Glutamatergic neuron (in vitro differentiated cells): ENCODE data around the gene RGP1. TPM values are rescaled to one million over a fixed set of nuclear protein-coding genes. Genes with fewer than 3 reads are reported as not detected.

Experiments
- DNase-seq: peaks from one replicate; pipeline ENCODE4 v3.0.0; 2022
- H3K27ac Mint-ChIP-seq: one replicate; pipeline ENCODE4 v1.8.0; 2020; ENCODE audit warnings: mild to moderate bottlenecking, mixed read lengths, inconsistent platforms; ENCODE audit not compliant: unreplicated experiment
- H3K27me3 Mint-ChIP-seq: one replicate; pipeline ENCODE4 v1.8.0; 2020; ENCODE audit warnings: mild to moderate bottlenecking, moderate library complexity, mixed read lengths, inconsistent platforms; ENCODE audit not compliant: unreplicated experiment
- H3K36me3 Mint-ChIP-seq: one replicate; pipeline ENCODE4 v1.8.0; 2020; ENCODE audit warnings: mild to moderate bottlenecking, mixed read lengths, inconsistent platforms; ENCODE audit not compliant: unreplicated experiment
- H3K4me1 Mint-ChIP-seq: one replicate; pipeline ENCODE4 v1.8.0; 2020; ENCODE audit warnings: mild to moderate bottlenecking, low read depth, mixed read lengths, inconsistent platforms; ENCODE audit not compliant: unreplicated experiment
- H3K4me3 Mint-ChIP-seq: one replicate; pipeline ENCODE4 v1.8.0; 2020; ENCODE audit warnings: mild to moderate bottlenecking, mixed read lengths, inconsistent platforms; ENCODE audit not compliant: unreplicated experiment
- H3K9me3 Mint-ChIP-seq: one replicate; pipeline ENCODE4 v1.8.0; 2020; ENCODE audit warnings: mild to moderate bottlenecking, moderate library complexity, mixed read lengths, inconsistent platforms; ENCODE audit not compliant: unreplicated experiment
- total RNA-seq: library from RNA; stranded (reverse); fragmentation: NEBNext Ultra II Directional; extraction: Animal tissue kit (Norgen Biotek cat#: 25700); gene quantifications from one replicate; pipeline ENCODE4 v1.2.1, GENCODE V29; 2021; ENCODE audit not compliant: unreplicated experiment
- TF ChIP-seq, protein P1 (sequence below): fragments of 200-600 bp; sonication (generic); IDR thresholded peaks from one replicate; pipeline ENCODE4 v1.5.0; 2021; ENCODE audit not compliant: partially characterized antibody, unreplicated experiment

Gene RGP1
- total RNA-seq, 1 donor from 2014 or later: 44.0 TPM

GRCh38 chr9:35710818-35711500 is 38.1 kb upstream of the RGP1 start:
- Mint-ChIP-seq H3K36me3 (peaks cover 12% of the 10 kb centered on the region), H3K9me3 (no peaks in the 10 kb centered on the region), H3K4me1 (no peaks in the 10 kb centered on the region), H3K4me3 (no peak overlapping the region), H3K27ac (no peak overlapping the region), H3K27me3 (peaks cover 4% of the 10 kb centered on the region)
- no peak for DNase-seq
- TF ChIP-seq, protein P1, sequence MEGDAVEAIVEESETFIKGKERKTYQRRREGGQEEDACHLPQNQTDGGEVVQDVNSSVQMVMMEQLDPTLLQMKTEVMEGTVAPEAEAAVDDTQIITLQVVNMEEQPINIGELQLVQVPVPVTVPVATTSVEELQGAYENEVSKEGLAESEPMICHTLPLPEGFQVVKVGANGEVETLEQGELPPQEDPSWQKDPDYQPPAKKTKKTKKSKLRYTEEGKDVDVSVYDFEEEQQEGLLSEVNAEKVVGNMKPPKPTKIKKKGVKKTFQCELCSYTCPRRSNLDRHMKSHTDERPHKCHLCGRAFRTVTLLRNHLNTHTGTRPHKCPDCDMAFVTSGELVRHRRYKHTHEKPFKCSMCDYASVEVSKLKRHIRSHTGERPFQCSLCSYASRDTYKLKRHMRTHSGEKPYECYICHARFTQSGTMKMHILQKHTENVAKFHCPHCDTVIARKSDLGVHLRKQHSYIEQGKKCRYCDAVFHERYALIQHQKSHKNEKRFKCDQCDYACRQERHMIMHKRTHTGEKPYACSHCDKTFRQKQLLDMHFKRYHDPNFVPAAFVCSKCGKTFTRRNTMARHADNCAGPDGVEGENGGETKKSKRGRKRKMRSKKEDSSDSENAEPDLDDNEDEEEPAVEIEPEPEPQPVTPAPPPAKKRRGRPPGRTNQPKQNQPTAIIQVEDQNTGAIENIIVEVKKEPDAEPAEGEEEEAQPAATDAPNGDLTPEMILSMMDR: no peak

- Mint-ChIP-seq H3K9me3 (no peaks in the 10 kb centered on the region), H3K4me3 (no peak overlapping the region), H3K27me3 (peaks cover 4% of the 10 kb centered on the region), H3K27ac (no peak overlapping the region), H3K36me3 (peaks cover 12% of the 10 kb centered on the region), H3K4me1 (no peaks in the 10 kb centered on the region)
- no peak for DNase-seq
- TF ChIP-seq, protein P1: no peak
Observed at GRCh38 chr9:35711501-35712428, 37.3 kb upstream of the RGP1 start.

GRCh38 chr9:35712762-35713400 is 36.2 kb upstream of the RGP1 start:
- no peaks in the 10 kb centered on the region for H3K9me3 Mint-ChIP-seq
- peaks cover 4% of the 10 kb centered on the region for H3K27me3 Mint-ChIP-seq
- DNase-seq: no peak
- no peaks in the 10 kb centered on the region for H3K4me1 Mint-ChIP-seq
- no peak overlapping the region for H3K27ac Mint-ChIP-seq
- TF ChIP-seq, protein P1: no peak
- no peak overlapping the region for H3K4me3 Mint-ChIP-seq
- H3K36me3 Mint-ChIP-seq: peaks cover 5% of the 10 kb centered on the region

GRCh38 chr9:35713578-35713977 is 35.5 kb upstream of the RGP1 start:
- Mint-ChIP-seq H3K27ac (no peak overlapping the region), H3K9me3 (no peaks in the 10 kb centered on the region), H3K27me3 (peaks cover 7% of the 10 kb centered on the region), H3K36me3 (no peaks in the 10 kb centered on the region), H3K4me3 (no peak overlapping the region), H3K4me1 (no peaks in the 10 kb centered on the region)
- no peak for DNase-seq
- TF ChIP-seq, protein P1: no peak

- H3K9me3 Mint-ChIP-seq: no peaks in the 10 kb centered on the region
- H3K27ac Mint-ChIP-seq: no peak overlapping the region
- H3K27me3 Mint-ChIP-seq: peaks cover 6% of the 10 kb centered on the region
- no peaks in the 10 kb centered on the region for H3K36me3 Mint-ChIP-seq
- TF ChIP-seq, protein P1: no peak
- no peaks in the 10 kb centered on the region for H3K4me1 Mint-ChIP-seq
- DNase-seq: no peak
- H3K4me3 Mint-ChIP-seq: no peak overlapping the region
Observed at GRCh38 chr9:35714123-35714522, 35.0 kb upstream of the RGP1 start.
